C4-2B (cell line): ENCODE data around the gene ETFDH.

Source experiments
- ZFX ChIP-seq: fragments of 450-650 bp; IDR thresholded peaks from 2 replicates; pipeline ENCODE4 v1.6.1; 2017
- TF ChIP-seq, protein P1 (sequence below): fragments of 450-650 bp; conservative IDR thresholded peaks from 2 replicates; pipeline ENCODE4 v1.5.1; 2017; ENCODE audit warnings: mild to moderate bottlenecking

DNA sequence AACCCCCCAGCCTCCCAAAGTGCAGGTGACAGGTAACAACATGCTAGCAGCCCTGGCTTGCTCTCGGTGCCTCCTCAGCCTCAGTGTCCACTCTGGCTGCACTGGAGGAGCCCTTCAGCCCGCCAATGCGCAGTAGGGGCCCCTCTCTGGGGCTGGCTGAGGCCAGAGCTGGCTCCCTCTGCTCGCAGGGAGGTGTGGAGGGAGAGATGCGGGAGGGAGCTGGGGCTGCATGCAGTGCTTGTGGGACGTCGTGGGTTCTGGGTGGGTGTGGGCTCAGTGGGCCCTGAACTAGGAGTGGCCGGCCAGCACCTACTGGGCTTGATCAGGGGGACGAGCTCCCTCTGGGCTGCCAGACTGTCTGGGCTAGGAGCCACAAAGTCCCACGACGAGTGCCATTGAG is 14.8 kb upstream of the ETFDH start:
- TF ChIP-seq, protein P1, sequence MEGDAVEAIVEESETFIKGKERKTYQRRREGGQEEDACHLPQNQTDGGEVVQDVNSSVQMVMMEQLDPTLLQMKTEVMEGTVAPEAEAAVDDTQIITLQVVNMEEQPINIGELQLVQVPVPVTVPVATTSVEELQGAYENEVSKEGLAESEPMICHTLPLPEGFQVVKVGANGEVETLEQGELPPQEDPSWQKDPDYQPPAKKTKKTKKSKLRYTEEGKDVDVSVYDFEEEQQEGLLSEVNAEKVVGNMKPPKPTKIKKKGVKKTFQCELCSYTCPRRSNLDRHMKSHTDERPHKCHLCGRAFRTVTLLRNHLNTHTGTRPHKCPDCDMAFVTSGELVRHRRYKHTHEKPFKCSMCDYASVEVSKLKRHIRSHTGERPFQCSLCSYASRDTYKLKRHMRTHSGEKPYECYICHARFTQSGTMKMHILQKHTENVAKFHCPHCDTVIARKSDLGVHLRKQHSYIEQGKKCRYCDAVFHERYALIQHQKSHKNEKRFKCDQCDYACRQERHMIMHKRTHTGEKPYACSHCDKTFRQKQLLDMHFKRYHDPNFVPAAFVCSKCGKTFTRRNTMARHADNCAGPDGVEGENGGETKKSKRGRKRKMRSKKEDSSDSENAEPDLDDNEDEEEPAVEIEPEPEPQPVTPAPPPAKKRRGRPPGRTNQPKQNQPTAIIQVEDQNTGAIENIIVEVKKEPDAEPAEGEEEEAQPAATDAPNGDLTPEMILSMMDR: no peak
- no peak for TF ChIP-seq ZFX
